ENCODE data around the gene CNIH4. TPM values are rescaled to one million over a fixed set of nuclear protein-coding genes. Genes with fewer than 3 reads are reported as not detected.

The CNIH4 gene
- total and polyA plus RNA-seq, 2 experiments from 2014 or later = 53.5 to 194 TPM

DNA sequence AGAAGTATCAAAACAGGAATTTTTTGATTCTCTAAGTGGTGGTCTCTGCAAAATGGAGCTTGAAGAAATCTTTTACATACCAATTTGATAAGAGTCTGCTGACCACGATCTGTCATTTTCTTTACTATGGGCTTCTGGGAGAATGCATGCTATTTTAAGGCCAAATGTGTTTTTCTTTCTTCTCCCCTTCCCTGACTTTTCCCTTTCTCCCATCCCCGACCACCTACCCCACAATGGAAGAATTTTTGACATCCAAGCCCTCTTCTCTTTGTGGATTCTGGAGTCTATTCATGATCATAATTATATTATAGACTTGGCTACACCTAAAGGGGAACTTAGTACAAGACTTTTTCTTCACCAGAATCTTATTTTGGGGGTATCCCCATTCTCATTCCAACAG, 31.3 kb downstream of the CNIH4 start:
- no peaks in the 10 kb centered on the region for H3K79me2 ChIP-seq (replicated peaks; ENCODE audit: insufficient read depth)
- no peak for DNase-seq (ENCODE audit: low spot score)
- H3K27me3 ChIP-seq (ENCODE audit: insufficient read depth) = no peaks in the 10 kb centered on the region
- H2AFZ ChIP-seq = no peak overlapping the region
- H3F3A ChIP-seq (replicated peaks; ENCODE audit: low read depth) = peaks cover 8% of the 10 kb centered on the region; the same call in 1 of the 2 replicates
- Mint-ChIP-seq H3K27ac (no peak overlapping the region), H3K4me3 (no peak overlapping the region), H3K9me3 (no peaks in the 10 kb centered on the region), H3K27me3 (ENCODE audit: insufficient read depth, low read depth, poor library complexity) (no peaks in the 10 kb centered on the region), H3K36me3 (ENCODE audit: low read depth) (peaks cover 53% of the 10 kb centered on the region), H3K4me1 (no peaks in the 10 kb centered on the region)
- H4K20me1 ChIP-seq (replicated peaks; ENCODE audit: insufficient read depth) = peaks cover 3% of the 10 kb centered on the region; the same call in 1 of the 2 replicates
- ATAC-seq = no peak
- H3K27ac ChIP-seq (ENCODE audit: low read depth) = 0 out of 2 replicates have a peak overlapping the region, but pooled peaks have one; percentile 51
- H3K4me3 ChIP-seq = no peak overlapping the region
- no peaks in the 10 kb centered on the region for H3K9me2 ChIP-seq (ENCODE audit: insufficient read depth)
- no peaks in the 10 kb centered on the region for H3K4me1 ChIP-seq (ENCODE audit: insufficient read depth)
- no peak overlapping the region for H3K4me2 ChIP-seq
- H3K36me3 ChIP-seq (ENCODE audit: insufficient read depth) = peaks cover 38% of the 10 kb centered on the region; the same call in 1 of the 2 replicates
- no peak for TF ChIP-seq ZNF462 (CRISPR knock-in tag; IDR thresholded peaks at IDR 0.05)
- no peak for TF ChIP-seq NANOG (IDR thresholded peaks at IDR 0.05; ENCODE audit: borderline replicate concordance)
- TF ChIP-seq POLR2AphosphoS5 (IDR thresholded peaks at IDR 0.05; ENCODE audit: low read depth) = no peak
- no peak for TF ChIP-seq STAT1 (IDR thresholded peaks at IDR 0.05; ENCODE audit: unreplicated experiment)
- TF ChIP-seq, protein P1, sequence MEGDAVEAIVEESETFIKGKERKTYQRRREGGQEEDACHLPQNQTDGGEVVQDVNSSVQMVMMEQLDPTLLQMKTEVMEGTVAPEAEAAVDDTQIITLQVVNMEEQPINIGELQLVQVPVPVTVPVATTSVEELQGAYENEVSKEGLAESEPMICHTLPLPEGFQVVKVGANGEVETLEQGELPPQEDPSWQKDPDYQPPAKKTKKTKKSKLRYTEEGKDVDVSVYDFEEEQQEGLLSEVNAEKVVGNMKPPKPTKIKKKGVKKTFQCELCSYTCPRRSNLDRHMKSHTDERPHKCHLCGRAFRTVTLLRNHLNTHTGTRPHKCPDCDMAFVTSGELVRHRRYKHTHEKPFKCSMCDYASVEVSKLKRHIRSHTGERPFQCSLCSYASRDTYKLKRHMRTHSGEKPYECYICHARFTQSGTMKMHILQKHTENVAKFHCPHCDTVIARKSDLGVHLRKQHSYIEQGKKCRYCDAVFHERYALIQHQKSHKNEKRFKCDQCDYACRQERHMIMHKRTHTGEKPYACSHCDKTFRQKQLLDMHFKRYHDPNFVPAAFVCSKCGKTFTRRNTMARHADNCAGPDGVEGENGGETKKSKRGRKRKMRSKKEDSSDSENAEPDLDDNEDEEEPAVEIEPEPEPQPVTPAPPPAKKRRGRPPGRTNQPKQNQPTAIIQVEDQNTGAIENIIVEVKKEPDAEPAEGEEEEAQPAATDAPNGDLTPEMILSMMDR (conservative IDR thresholded peaks at IDR 0.05; ENCODE audit: low read depth in 2 of 2) = no peak
- TF ChIP-seq, protein P2, sequence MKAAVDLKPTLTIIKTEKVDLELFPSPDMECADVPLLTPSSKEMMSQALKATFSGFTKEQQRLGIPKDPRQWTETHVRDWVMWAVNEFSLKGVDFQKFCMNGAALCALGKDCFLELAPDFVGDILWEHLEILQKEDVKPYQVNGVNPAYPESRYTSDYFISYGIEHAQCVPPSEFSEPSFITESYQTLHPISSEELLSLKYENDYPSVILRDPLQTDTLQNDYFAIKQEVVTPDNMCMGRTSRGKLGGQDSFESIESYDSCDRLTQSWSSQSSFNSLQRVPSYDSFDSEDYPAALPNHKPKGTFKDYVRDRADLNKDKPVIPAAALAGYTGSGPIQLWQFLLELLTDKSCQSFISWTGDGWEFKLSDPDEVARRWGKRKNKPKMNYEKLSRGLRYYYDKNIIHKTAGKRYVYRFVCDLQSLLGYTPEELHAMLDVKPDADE (IDR thresholded peaks at IDR 0.05) = no peak
- no peak for TF ChIP-seq CREB1 (CRISPR knock-in tag; IDR thresholded peaks at IDR 0.05; ENCODE audit: low read depth)
- TF ChIP-seq EZH2phosphoT487 (IDR thresholded peaks at IDR 0.05; ENCODE audit: unreplicated experiment) = no peak
- no peak for TF ChIP-seq EZH2 (IDR thresholded peaks at IDR 0.05; ENCODE audit: low read depth, unreplicated experiment)
- no peak for TF ChIP-seq JUNB (IDR thresholded peaks at IDR 0.05; ENCODE audit: unreplicated experiment)
- no peak for TF ChIP-seq REST (IDR thresholded peaks at IDR 0.05; ENCODE audit: unreplicated experiment)
